ENCODE measurements around the gene MRPS23.

Gene MRPS23

DNA sequence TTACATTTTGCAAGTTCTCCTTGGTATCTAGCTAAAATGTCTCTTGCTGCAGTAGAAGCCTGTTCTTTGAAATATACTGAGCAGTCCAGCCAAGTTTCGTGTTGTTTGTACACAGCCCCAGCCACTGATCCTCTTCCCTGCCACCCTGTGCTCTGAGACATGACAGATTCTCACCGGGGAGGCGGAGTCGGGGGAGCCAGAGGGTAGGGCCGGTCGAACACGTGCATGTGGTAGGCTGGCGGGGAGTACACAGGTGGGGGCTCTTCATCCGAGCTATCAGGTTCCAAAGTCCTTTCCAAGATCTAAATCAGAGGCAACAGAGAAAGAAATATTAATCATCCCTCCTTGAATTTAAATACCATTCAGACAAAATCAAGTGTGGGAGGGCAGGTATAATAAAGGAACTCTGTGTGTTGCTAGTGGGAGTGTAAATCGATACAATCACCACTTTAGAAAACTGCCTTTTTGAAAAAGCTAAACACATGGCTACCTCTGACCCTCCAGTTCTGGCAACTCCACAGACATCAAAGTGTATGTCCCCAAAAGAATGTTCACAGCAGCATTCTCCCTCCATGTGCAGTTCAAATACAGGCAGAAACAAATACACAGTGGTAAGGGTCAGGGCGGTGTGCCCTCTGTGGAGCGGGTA lies 29.7 kb upstream of the MRPS23 start:
- no peak for DNase-seq (ENCODE audit: low read depth in 2 of 2)

DNA sequence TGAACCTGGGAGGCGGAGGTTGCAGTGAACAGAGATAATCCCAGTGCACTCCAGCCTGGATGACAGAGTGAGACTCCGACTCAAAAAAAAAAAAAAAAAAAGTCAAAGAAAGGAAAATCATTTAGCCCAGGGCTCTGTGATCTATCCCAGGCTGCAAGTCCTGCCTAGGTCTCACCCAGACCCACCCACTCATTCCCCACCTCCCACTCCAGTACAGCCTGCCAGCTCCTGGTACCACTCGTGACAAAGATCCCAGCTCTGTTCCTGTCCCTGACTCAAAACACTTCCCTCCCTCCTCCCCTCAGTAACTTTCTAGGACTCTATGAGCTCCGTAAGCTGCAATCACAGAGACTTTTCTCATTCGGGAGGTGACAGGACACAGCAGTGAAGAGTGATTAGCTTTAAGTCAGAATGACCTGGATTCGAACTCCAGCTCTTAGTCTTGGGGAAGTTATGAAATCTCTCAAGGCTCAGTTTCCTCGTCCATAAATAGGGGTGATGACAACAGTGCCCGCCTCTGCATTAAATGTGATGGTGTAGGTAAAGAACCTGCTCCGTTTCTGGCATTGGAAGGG lies 28.0 kb upstream of the MRPS23 start:
- no peak for DNase-seq (ENCODE audit: low read depth in 2 of 2)

DNA sequence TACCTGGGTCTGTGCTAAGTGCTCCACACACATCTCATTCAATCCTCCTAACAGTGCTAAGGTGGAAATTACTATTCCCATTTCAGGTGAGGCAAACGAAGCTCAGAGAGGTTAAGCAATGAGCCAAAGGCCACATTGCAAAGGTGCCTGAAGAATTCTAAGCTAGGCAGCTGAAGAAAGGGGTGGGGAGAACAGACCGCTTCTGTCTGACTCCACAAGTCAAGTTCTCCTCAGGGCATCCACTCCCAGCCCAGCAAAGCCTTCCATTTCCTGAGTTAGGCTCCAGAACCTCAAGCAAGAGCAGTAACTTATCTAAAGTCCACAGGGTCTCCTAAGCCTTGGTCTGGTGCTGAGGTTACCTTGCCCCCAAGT lies 27.0 kb upstream of the MRPS23 start:
- no peak for DNase-seq (ENCODE audit: low read depth in 2 of 2)

DNA sequence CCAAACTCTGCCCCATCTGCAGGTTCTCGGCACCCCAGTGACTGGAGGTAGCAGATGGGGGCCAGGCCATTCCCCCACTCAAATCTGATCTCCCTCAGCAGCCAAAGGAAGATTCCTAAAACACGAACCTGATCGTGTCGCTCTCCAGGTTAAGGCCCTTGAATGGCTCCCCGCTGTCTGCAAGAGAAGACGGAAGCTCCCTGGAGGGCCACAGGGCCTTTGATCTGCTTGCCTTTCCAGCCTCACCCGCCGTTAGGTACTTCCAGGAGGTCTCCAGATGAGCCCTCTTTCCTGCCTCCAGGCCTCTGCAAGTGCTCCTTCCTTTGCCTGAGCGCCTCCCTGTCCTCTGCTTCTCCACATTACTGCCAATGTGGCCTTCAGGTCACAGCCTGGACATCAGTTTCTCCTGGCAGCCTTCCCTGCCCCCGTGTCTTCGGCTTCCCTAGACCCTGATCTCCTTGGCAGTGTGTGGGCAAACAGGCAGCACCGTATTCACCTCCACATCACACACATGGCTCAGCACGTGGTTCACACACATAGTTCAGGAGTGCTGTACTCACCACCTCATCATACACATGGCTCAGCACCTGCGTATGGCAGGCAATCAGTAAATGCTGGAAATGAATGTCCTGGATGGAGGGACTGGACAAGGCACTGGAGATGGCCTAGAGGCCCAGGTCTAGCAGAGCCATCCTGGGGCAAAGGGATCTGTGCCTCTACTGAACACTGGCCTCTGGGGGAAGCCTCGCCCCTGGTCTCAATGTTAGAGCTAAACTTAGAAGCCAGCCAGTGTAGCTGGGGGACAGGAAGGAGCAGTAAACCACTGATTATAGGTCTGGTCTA lies 26.4 kb upstream of the MRPS23 start:
- no peak for DNase-seq (ENCODE audit: low read depth in 2 of 2)

DNA sequence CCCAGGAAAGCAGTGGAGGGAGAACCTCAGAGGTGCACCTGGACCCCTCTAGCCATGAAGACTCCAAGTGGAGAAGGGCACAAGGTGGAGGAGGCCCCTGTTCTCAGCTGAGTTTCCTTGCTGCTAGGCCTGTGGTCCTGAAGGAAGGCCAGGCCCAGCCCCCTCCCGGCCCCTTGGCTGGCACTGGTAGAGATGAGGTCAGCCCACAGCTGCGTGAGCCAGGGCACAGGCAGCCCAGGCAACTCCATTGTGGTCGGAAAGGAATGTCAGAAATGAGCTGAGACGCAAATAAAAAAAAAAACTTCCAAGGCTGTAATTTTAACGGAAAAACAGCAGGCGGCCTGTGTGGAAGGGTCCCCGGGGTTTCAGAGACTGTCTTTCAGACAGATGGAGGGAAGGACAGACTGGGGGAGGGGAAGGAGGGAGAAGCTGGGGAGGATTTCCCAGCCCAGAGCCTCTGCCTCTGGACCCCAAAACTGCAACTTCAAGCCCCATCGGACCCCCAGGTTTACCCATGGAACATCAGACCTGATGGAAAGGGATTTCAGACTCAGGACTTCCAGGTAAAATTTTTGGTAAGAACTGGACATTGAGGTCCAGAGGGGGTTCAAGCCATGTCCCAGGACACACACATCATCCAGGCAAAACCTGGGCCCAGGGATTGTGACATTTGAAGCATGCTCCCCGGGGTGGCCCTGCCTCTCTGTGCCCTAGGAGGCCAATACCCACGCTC lies 25.6 kb upstream of the MRPS23 start:
- DNase-seq (ENCODE audit: low read depth in 2 of 2), result no peak

DNA sequence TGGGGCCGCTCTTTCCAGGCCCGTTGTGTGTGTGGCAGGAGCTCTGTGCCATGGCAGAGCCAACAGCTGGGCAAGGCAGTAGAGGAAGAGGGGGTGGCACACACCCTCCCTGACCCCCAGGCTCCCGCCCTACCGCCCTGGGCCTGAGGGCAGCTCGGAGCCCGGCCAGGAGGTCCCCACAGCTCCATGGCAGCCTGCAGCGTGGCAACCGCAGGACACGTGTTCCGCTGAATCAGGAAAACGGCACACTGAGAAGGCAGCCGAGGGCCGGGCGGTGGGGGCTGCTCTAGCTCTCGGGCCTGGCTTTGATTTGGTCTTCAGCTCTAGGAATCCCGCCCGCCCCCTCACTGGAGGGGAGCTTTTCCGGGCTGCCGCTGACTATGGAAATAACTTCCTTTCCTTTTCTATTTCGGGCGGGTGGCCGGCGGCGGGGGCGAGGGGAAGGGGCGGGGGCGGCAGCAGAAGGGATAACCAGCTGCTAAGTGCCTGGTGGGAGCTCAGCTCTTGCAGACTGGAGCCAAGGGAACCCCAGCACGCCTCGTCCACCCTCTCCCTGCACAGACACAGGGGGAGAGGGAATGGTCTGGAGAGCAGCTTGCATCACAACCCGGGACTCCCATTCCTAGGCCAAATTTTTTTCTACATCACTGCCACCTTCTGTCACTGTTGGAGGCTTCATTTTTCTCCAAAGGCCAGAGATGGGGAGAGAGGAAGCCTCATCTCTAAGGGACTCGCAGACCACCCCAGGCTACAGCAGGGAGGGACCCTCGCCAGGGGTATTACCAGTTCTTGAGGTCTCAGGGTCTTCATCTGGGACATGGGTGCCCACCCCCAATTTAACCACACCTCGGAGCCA lies 24.8 kb upstream of the MRPS23 start:
- no peak for DNase-seq (ENCODE audit: low read depth in 2 of 2)

DNA sequence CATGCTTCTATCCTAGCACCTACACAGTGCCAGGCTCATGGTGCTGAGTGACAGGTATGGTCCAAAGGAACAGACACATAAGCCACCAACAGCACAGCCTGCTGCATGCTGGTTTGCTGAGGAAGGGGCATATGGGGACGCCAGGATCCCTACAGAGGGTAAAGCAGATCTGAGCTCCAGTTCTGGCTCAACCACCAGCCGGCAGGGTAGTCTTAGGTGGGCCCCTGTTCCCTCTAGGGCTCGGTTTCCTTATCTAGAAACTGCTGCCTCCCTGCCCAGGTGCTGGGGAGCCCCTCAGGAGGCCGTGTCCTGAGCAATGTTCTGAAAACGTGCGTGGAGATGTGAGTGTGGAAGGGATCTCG lies 24.2 kb upstream of the MRPS23 start:
- no peak for DNase-seq (ENCODE audit: low read depth in 2 of 2)

DNA sequence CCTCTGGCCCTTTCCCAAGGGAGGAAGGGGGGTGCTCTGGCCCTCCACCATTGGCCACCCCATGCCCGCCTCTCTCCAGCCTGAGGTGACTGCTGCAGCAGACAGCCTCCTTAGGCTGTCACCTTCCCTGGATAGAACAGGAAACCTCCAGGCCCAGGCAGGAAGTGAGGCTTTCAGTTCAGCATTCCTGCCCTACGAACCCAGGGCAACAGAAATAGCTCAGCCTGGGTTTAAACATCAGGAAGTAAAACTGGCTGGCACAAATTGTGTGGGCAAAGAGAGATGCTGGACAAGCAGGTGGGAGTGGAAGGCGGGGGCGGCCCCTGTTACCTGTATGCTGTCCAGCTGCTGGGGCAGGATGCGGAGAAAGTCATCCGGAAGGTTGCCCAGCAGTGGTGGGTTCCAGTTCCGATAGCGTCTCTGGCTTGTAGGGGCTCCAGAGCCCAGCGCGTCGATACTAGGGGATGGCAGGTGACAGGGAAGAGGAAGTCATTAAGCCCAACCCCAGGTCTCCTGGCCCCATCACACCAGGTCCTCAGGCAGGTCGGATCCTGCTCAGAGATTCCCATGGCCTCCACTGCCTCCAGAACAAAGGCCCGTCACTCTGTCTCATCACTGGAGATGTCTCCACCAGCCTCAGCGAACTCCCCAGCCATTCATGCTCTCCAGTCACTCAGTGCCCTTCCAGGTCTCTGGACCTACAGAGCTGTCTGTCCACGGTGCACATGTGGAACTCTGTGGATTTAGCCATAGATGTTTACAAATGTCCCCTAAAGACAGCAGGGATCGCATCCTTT lies 23.6 kb upstream of the MRPS23 start:
- no peak for DNase-seq (ENCODE audit: low read depth in 2 of 2)

DNA sequence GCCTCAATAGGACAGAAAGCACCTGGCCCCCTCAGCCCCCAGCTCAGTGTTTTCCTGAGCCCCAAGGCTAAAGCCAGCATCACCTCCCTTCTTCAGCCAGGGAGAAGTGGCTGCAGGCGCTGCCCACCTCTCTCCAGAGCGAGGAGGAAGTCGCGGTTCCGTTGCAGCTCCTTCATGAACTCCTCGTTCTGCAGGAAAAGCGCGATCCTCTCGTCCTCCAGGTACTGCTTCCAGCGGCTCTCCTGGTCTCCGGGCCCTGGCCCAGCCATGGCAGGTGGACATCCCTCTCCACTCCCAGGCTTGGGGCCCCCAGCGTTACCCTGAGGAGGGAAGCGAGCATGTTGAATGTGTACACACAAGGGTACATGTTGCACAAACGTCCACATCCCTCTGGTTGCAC lies 22.7 kb upstream of the MRPS23 start:
- DNase-seq (ENCODE audit: low read depth in 2 of 2), result no peak

DNA sequence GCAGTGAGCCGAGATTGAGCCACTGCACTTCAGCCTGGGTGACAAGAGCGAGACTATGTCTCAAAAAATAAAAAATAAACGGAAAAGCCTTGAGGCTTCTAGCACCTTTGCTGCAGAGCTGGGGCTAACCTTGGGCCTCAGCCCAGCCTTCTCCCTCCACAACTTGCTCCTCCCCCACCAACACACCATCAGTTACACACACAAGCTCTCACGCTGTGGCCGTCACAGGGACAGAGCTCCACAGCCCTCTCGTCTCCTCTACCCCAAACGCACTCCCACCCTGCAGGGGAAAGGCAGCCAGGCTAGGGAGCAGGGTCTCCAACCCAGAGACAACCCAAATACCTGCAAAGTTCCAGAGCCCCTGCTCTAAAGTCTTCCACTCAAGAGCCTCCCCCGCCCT lies 22.0 kb upstream of the MRPS23 start:
- DNase-seq (ENCODE audit: low read depth in 2 of 2), result no peak

DNA sequence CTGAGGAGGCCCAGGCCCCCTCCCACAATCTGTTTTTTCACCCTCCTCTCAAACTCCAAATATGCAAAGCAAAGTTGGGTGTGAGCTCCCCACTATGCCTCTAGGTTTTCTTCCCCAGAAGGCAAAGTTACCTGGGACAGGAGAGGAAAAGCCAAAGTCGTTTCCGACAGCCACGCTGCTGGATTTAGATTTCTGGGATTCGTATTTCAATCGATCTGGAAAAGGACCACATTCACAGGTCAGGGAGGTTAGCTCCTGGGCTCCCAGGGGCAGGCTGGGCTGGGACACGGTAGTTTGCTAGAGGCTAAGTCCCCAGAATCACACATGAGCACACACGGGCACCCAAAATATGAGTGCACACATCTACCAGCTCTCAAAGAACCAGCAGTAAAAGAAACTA lies 21.3 kb upstream of the MRPS23 start:
- no peak for DNase-seq (ENCODE audit: low read depth in 2 of 2)

DNA sequence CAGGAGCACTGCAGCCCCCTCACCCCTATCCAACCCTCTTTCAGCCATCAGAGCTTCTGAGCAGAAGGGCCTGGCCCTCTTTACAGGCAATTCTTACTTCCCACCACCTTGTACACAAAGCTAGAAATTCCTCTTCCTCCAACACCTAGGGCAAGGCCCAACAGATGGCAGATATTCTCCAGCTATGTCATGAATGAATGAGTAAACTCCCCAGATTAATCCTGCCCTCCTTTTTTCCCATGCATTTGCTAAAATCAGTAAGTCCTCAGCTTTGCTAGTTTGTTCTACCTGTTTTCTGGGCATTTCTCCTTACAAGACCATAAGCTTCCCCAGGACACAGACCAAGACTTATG lies 20.4 kb upstream of the MRPS23 start:
- no peak for DNase-seq (ENCODE audit: low read depth in 2 of 2)

DNA sequence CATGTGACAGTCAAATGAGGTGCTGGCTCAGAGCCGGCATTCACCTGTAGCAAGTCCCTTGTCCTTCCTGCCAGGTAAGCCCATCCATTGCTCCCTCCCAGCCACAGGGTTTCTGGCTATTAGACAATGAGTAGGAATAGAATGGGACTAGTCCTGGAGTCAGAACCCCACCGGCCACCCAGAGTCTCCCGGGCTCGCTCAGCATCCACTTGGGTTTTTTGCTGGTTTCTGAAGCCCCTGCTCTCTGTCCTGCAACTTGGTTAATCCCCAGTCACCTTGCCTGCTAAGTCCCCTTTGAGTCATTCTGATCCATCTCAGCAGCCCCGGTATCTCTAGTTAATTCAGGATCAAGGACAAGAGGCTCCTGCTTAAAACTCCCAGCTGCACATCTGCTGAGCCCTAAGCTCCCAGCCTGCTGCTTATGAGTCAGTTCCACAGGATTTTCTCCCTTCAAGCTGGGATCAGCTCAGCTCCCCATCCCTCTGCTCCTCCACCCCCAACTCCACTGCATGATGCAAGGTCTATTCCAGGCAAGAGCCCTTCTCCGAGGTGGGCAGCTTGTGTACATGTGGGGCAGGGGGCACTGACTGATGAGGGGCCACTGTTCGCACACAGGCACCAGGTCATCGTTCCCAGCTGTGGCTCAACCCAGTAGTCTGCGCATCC lies 19.9 kb upstream of the MRPS23 start:
- DNase-seq (ENCODE audit: low read depth in 2 of 2), result no peak

DNA sequence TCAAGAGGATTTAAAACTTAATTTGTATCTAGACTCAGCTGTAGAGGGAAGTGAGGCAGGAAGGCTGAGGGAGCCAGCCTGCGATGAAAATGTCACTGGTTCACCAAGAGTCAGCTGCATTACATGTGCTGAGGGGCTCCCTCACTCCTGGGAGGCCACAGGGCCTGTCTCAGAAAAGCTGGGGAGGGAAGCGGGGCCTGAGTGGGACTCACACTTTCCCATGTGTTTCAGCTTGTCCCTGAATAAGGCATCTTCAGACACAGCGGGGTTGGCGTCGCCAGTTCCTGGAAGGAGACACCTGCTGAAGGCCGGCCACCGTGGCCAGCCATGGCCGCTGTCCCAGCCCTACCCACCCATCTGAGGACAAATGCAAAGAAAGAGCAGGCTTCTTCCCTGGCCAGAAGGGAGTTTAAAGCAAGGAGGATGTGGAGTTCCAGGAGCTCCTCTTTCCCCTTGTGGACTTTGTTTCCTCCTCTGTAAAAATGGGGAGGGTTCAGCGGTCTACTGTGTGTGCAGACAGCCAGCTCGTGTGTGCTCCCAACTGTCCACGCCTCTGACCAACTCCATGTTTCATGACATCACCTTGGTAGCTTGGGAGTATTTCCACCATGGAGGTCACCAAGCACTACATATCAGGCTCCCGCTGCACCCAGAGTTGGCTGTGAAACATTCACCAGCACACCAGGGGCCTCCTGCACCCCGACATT lies 19.2 kb upstream of the MRPS23 start:
- no peak for DNase-seq (ENCODE audit: low read depth in 2 of 2)

DNA sequence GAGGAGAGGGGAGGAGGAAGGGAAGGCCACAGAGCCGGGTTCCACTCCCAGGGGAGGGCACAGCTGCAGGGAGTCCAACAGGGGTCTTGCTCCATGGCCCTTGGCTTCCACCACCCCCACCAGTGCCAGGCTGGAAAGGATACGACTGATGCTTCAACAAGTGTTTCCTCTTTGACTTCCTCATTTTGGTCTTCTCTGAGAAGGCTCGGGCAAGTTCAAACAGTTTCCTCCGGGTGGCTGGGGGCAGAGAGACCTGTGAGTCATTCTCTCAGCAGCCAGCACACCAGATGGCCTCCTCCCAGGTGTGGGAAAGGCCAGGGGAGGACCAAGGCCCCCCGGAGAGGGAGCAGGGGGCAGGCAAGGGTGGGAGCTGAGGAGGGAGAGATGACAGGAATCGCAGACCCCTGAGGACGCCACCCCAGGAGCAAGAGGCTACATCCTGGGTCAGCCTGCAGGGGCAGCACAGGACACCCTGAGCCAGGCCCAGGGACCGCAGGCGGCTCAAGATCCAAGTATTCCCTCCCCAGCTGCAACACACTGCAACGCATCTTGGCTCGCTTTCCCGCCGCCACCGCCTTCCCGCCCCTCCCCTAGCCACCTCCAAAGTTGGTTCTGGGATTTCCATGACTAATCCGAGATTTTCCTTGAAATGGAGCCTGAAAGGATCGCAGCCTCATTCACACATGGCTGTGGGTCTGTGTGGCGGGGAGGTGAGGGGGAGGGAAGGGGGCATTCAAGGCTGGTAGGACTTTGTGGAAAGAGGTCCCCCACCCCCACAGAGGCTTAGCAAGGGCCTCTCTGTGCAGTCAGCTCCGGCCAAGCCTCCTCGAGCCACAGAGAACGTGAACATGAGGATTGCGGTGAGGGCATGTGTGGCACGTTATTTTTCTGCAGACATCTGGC lies 18.4 kb upstream of the MRPS23 start:
- no peak for DNase-seq (ENCODE audit: low read depth in 2 of 2)

DNA sequence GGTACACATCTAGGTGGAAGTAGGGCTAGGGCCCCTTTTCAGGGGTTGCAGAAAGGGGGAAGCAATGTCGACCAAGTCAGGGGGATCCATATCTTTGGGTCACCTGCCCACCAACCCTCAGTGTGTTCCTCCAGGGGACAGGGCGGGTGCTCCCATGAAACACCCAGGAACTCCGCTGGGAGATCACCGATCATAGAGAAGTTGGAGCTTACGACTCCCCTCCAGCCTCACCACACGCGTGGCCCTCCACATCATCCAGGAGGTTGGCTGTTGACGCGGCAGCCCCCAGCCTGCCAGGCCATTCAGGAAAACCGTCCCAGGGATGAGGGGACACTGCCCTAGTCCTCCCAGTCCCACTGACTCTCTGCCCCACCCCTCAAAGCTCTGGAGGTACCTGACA lies 17.3 kb upstream of the MRPS23 start:
- DNase-seq (ENCODE audit: low read depth in 2 of 2), result no peak

DNA sequence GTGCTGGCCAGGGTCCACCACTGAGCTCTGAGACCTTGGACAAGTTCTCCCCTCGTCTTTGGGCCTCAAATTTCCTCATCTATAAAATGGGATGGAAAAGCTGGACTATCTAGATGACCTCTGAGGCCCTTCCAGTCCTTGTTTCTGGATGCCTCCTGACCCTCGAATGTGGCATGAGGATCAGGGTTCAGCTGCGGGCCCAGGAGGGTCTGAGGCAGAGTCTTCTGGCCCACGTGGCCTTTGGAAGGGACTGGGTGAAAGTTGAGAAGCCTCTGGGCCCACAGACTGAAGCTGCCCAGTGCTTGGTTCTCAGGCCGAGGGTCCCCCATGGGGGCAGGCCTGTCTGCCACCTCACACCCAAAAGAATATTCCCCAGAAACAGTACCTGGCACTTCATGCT lies 16.9 kb upstream of the MRPS23 start:
- DNase-seq (ENCODE audit: low read depth in 2 of 2), result no peak

DNA sequence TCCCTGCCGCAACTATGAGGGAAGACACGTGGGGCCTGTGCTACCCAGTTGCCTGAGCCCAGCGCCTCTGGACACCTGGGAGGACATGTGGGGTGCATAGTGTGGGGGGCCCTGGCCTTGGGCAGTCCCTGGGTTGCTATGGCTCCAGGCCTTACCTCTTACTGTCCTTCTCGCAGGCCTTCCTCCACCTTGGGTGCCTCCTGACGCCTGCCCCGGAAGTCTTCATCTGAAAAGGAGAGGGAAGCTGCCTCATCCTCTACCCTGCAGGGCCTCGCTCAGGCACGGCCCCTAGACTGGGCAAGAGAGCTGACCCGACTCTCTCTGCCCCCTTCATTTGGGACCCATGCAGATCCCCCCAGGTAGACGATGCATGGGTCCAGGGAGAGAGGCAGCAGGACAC lies 16.5 kb upstream of the MRPS23 start:
- DNase-seq (ENCODE audit: low read depth in 2 of 2), result no peak

DNA sequence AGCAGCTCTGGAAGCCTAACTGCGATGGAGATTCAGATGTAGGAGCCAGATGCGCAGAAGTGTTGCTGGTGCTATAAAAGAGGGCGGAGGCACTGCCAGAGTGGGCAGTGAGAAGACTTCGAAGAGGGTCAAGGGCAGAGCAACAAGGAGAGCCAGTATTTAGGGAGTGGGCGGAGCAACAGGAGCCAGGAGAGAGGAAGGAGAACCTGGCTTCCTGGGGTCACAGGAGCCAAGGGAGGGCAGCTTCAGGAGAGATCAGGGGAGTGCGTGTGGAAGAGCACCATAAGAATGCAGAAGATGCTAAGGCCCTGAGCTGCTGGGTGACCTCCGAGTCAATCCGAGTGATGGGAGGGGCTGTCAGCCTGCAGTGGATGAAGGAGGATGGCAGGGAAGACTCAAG lies 14.4 kb upstream of the MRPS23 start:
- no peak for DNase-seq (ENCODE audit: low read depth in 2 of 2)
